SK-N-MC (cell line): Measurements from ENCODE around the gene GPRASP1.
"Not testable (repeated sequence)": the region's sequence is repeated elsewhere in the genome, so short reads cannot be mapped to it uniquely, and the experiment has no call there.

Experiments
- DNase-seq: peaks from one replicate; pipeline ENCODE4 v3.0.0-alpha.2; 2011; ENCODE audit warnings: low read depth, low spot score
- H3K27ac ChIP-seq: fragments of 200-600 bp; sonication (generic); 2 replicates; pipeline ENCODE4 v1.5.1; 2016; ENCODE audit warnings: mixed run types
- H3K36me3 ChIP-seq: fragments of 200-600 bp; sonication (generic); 2 replicates; pipeline ENCODE4 v1.6.1; 2017; ENCODE audit warnings: antibody characterized with exemption, low read length, mixed read lengths; ENCODE audit not compliant: insufficient read depth
- H3K4me3 ChIP-seq: fragments of 200-600 bp; sonication (generic); 2 replicates; pipeline ENCODE4 v1.5.1; 2016
- H3K9ac ChIP-seq: fragments of 200-600 bp; sonication (generic); 2 replicates; pipeline ENCODE4 v1.8.0; 2017; ENCODE audit warnings: mixed run types, mixed read lengths; ENCODE audit not compliant: insufficient read length
- H3K9me3 ChIP-seq: fragments of 200-600 bp; sonication (generic); 2 replicates; pipeline ENCODE4 v1.6.1; 2017; ENCODE audit warnings: low read depth, mild to moderate bottlenecking, antibody characterized with exemption, low read length, moderate library complexity, mixed read lengths
- EZH2 ChIP-seq: fragments of 200-600 bp; sonication (generic); IDR thresholded peaks from one replicate; pipeline ENCODE4 v1.6.1; 2017; ENCODE audit warnings: antibody characterized with exemption
- FOXP2 ChIP-seq: optimal IDR thresholded peaks from 2 replicates; pipeline ENCODE3; 2011; ENCODE audit warnings: mild to moderate bottlenecking, moderate library complexity; ENCODE audit not compliant: insufficient read depth; ENCODE audit errors: extremely low read length, control extremely low read depth
- POLR2AphosphoS5 ChIP-seq: IDR thresholded peaks from 2 replicates; pipeline ENCODE4 v1.6.1; 2012; ENCODE audit warnings: mild to moderate bottlenecking, low read depth, low read length, borderline replicate concordance

Gene GPRASP1

DNA sequence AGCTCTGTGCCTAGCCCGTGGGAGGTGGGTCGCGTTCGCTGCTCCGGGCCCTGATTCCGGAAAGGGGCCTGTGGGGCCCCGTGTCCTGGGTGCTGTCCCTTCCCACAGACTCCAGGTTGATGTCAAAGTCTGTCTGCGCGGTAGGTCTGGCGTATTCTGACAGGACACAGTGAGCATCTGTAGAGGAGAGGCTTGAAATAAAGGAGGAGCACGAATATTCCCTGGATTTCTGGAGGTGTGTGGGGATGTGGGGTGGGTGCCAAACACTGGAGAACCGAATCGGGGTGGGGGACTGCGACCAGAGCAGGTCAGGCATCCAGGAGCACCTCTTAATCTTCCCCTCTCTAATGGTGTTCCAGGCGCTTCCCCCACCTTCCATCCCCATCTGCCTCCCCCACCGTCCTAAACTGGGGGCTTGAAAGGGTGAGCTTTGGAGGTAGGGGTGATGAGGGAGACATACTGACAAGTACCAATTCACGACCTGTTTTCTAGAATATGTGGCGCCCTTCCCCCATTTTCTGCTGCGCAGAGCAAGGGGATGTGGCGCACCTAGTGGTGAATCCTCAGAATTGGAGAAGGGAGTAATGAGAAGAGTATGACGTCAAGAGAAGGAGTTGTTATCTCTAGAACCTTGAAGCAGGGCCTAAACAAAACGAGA, 877 bp downstream of the GPRASP1 start:
- H3K9me3 ChIP-seq = no peaks in the 10 kb centered on the region
- DNase-seq = no peak
- no peaks in the 10 kb centered on the region for H3K36me3 ChIP-seq
- no peak overlapping the region for H3K27ac ChIP-seq
- H3K9ac ChIP-seq = no peak overlapping the region
- TF ChIP-seq EZH2 (no peak), FOXP2 (no peak), POLR2AphosphoS5 (no peak)
- H3K4me3 ChIP-seq = no peak overlapping the region

DNA sequence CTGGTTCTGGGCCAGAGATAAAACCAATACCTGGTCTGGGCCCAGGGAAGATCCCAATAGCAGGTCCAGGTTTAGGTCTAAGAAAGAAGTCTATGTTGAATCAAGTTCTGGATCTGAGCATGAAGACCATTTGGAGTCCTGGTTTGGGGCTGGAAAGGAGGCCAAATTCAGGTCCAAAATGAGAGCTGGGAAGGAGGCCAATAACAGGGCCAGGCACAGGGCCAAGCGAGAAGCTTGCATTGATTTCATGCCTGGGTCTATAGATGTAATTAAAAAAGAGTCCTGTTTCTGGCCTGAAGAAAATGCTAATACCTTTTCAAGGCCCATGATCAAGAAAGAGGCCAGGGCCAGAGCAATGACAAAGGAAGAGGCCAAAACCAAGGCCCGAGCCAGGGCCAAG, 3.4 kb downstream of the GPRASP1 start:
- DNase-seq = no peak
- no peaks in the 10 kb centered on the region for H3K36me3 ChIP-seq
- no peak overlapping the region for H3K9ac ChIP-seq
- H3K27ac ChIP-seq = no peak overlapping the region
- no peaks in the 10 kb centered on the region for H3K9me3 ChIP-seq
- H3K4me3 ChIP-seq = no peak overlapping the region
- TF ChIP-seq POLR2AphosphoS5 (no peak), FOXP2 (no peak), EZH2 (no peak)

GRCh38 chrX:102658556-102658955, 7.3 kb downstream of the GPRASP1 start:
- Histone ChIP-seq H3K27ac (no peak overlapping the region), H3K36me3 (no peaks in the 10 kb centered on the region), H3K9me3 (no peaks in the 10 kb centered on the region), H3K9ac (no peak overlapping the region), H3K4me3 (no peak overlapping the region)
- TF ChIP-seq FOXP2 = no peak
- no peak for TF ChIP-seq POLR2AphosphoS5
- TF ChIP-seq EZH2 = no peak
- no peak for DNase-seq

GRCh38 chrX:102659790-102660757, 8.8 kb downstream of the GPRASP1 start:
- TF ChIP-seq EZH2 (no peak), POLR2AphosphoS5 (peak; percentile 64)
- DNase-seq = peak; percentile 10
- peak overlapping the region; percentile 64 for H3K4me3 ChIP-seq
- no peak overlapping the region for H3K27ac ChIP-seq
- no peaks in the 10 kb centered on the region for H3K36me3 ChIP-seq
- H3K9me3 ChIP-seq = no peaks in the 10 kb centered on the region
- peak overlapping the region; percentile 66 for H3K9ac ChIP-seq

- H3K9ac ChIP-seq, H3K36me3 ChIP-seq, H3K9me3 ChIP-seq, DNase-seq, H3K4me3 ChIP-seq, H3K27ac ChIP-seq: not testable (repeated sequence)
Measured at GRCh38 chrX:102663820-102664219, 12.5 kb downstream of the GPRASP1 start.

- H3K9me3 ChIP-seq, H3K4me3 ChIP-seq, H3K27ac ChIP-seq, H3K9ac ChIP-seq, DNase-seq, H3K36me3 ChIP-seq: not testable (repeated sequence)
Measured at GRCh38 chrX:102667034-102667433, 15.8 kb downstream of the GPRASP1 start.

- TF ChIP-seq POLR2AphosphoS5 (no peak), EZH2 (no peak), FOXP2 (no peak)
- DNase-seq = no peak
Measured at GRCh38 chrX:102669526-102669925, 18.2 kb downstream of the GPRASP1 start.

DNA sequence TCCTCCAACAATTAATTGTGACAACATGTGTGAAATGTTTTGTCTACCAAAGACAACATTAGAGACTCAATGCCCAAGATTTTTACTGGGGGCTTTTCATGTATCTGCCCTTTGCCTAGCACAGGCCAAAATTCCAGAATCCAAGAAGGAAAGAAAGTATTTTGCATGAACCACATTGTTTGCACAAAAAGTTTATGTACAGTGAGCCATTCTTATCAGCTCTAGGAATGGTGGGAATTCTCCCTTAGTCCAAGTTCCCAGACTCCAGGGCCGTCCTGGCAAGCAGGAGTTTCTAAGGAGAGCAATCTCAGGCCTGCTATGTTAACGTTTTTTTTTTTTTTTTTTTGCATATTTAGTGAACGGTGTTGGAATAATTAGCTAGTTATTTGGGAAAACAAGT, 21.6 kb downstream of the GPRASP1 start:
- no peaks in the 10 kb centered on the region for H3K9me3 ChIP-seq
- H3K36me3 ChIP-seq = no peaks in the 10 kb centered on the region
- DNase-seq = no peak
- H3K4me3 ChIP-seq = no peak overlapping the region
- no peak overlapping the region for H3K27ac ChIP-seq
- no peak overlapping the region for H3K9ac ChIP-seq
- TF ChIP-seq POLR2AphosphoS5 (no peak), FOXP2 (no peak), EZH2 (no peak)

More at GRCh38 chrX:102669526-102669925, 18.2 kb downstream of the GPRASP1 start:
- Histone ChIP-seq H3K27ac (no peak overlapping the region), H3K9ac (no peak overlapping the region), H3K36me3 (no peaks in the 10 kb centered on the region), H3K4me3 (no peak overlapping the region), H3K9me3 (no peaks in the 10 kb centered on the region)

GRCh38 chrX:102677479-102677878, 26.2 kb downstream of the GPRASP1 start:
- not testable (repeated sequence) for H3K9ac ChIP-seq, H3K9me3 ChIP-seq, H3K36me3 ChIP-seq, H3K4me3 ChIP-seq, DNase-seq, H3K27ac ChIP-seq
